Muscle of back (tissue), 11 donors: Measurements from ENCODE around the gene BZW2. TPM values are rescaled to one million over a fixed set of nuclear protein-coding genes. Genes with fewer than 3 reads are reported as not detected.
A peak's percentile ranks its signal among the peaks of the same experiment; 100 is the strongest.
"Not testable (repeated sequence)": the region's sequence is repeated elsewhere in the genome, so short reads cannot be mapped to it uniquely, and the experiment has no call there.

Source experiments
- DNase-seq, 3 donors: peaks; one replicate each; pipeline versions ENCODE4 v3.0.0 to v3.0.0-alpha.2; 2013
- polyA plus RNA-seq, 10 donors: library from polyadenylated mRNA; unstranded; fragments of 120-200 nt; gene quantifications; one replicate each; pipeline ENCODE4 v1.2.1, GENCODE V29; 2013; ENCODE audit not compliant: insufficient read length in 10 of 10

BZW2 gene
- polyA plus RNA-seq, 10 donors = 138 to 233 (median 179) TPM

GRCh38 chr7:16668049-16668858, 22.3 kb downstream of the BZW2 start:
- DNase-seq = peak; percentile 47 to 95 (median 70)

GRCh38 chr7:16668978-16669377, 23.0 kb downstream of the BZW2 start:
- DNase-seq = no peak

GRCh38 chr7:16669581-16669980, 23.6 kb downstream of the BZW2 start:
- DNase-seq = no peak

GRCh38 chr7:16670021-16670420, 24.0 kb downstream of the BZW2 start:
- peak in 1 of 3 donors; percentile 28 for DNase-seq

GRCh38 chr7:16670731-16671344, 24.9 kb downstream of the BZW2 start:
- DNase-seq = no peak

GRCh38 chr7:16671811-16672210, 25.8 kb downstream of the BZW2 start:
- DNase-seq = no peak

GRCh38 chr7:16675277-16675676, 29.3 kb downstream of the BZW2 start:
- DNase-seq = no peak

- no peak for DNase-seq
Observed at GRCh38 chr7:16677978-16678494, 32.1 kb downstream of the BZW2 start.

- not testable (repeated sequence) for DNase-seq
Observed at GRCh38 chr7:16678645-16679566, 32.9 kb downstream of the BZW2 start.

- DNase-seq = no peak
Observed at GRCh38 chr7:16684935-16685334, 39.0 kb downstream of the BZW2 start.

- DNase-seq = no peak
Observed at GRCh38 chr7:16685535-16685934, 39.6 kb downstream of the BZW2 start.

GRCh38 chr7:16688249-16688648, 42.3 kb downstream of the BZW2 start:
- DNase-seq = no peak

GRCh38 chr7:16691241-16691640, 45.3 kb downstream of the BZW2 start:
- DNase-seq = no peak

GRCh38 chr7:16693601-16694318, 47.8 kb downstream of the BZW2 start:
- no peak for DNase-seq

- no peak for DNase-seq
Observed at GRCh38 chr7:16694806-16695205, 48.8 kb downstream of the BZW2 start.

GRCh38 chr7:16695621-16696237, 49.7 kb downstream of the BZW2 start:
- DNase-seq = peak in 2 of 3 donors; percentile 26 to 56

- DNase-seq = no peak
Observed at GRCh38 chr7:16697507-16698199, 51.7 kb downstream of the BZW2 start.

GRCh38 chr7:16698200-16698905, 52.4 kb downstream of the BZW2 start:
- DNase-seq = peak in 2 of 3 donors; percentile 26 to 32

- no peak for DNase-seq
Observed at GRCh38 chr7:16702441-16702840, 56.5 kb downstream of the BZW2 start.

- peak in 2 of 3 donors; percentile 11 to 37 for DNase-seq
Observed at GRCh38 chr7:16708511-16708910, 62.5 kb downstream of the BZW2 start.
